Measurements from ENCODE around the gene DNAI4. TPM values are rescaled to one million over a fixed set of nuclear protein-coding genes. Genes with fewer than 3 reads are reported as not detected.
"Not testable (repeated sequence)": the region's sequence is repeated elsewhere in the genome, so short reads cannot be mapped to it uniquely, and the experiment has no call there.

The DNAI4 gene
- total RNA-seq, 1 donor from 2014 or later = 1.3 TPM

DNA sequence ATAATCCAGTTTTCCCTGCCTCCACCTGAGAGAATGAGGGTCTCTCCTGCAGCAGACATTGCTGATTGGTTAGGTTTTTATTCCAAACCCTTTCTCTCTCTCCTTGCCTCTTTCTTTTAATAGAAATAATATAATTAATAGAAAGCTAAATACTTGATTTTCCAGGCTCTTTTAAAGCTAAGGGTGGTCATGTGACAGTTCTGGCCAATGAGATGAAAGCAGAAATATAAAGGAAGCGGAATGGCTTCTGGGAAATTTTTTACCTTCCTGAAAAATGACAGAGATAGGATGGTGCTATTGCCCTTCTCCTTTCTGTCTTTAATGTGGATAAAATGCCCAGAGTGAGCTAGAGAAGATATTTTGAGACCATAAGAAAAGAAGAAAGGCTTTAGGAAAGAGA is 35.6 kb downstream of the DNAI4 start:
- H3K4me3 ChIP-seq (ENCODE audit: low read depth, low read length) = no peak overlapping the region
- TF ChIP-seq CTCF (IDR thresholded peaks at IDR 0.05; ENCODE audit: insufficient read depth, low read length, severe bottlenecking) = no peak
- H3K36me3 ChIP-seq (ENCODE audit: control insufficient read depth, insufficient read depth, low read length) = no peaks in the 10 kb centered on the region
- no peaks in the 10 kb centered on the region for H3K27me3 ChIP-seq (ENCODE audit: control insufficient read depth, insufficient read depth, low read length)
- FAIRE-seq (no peak), DNase-seq (ENCODE audit: low read depth) (no peak)

- no peak for TF ChIP-seq CTCF (IDR thresholded peaks at IDR 0.05; ENCODE audit: insufficient read depth, low read length, severe bottlenecking)
- FAIRE-seq (no peak), DNase-seq (ENCODE audit: low read depth) (no peak)
- Histone ChIP-seq H3K36me3 (ENCODE audit: control insufficient read depth, insufficient read depth, low read length) (no peaks in the 10 kb centered on the region), H3K4me3 (ENCODE audit: low read depth, low read length) (no peak overlapping the region), H3K27me3 (ENCODE audit: control insufficient read depth, insufficient read depth, low read length) (no peaks in the 10 kb centered on the region)
Measured at GRCh38 chr1:66876664-66877063, 48.0 kb downstream of the DNAI4 start.

DNA sequence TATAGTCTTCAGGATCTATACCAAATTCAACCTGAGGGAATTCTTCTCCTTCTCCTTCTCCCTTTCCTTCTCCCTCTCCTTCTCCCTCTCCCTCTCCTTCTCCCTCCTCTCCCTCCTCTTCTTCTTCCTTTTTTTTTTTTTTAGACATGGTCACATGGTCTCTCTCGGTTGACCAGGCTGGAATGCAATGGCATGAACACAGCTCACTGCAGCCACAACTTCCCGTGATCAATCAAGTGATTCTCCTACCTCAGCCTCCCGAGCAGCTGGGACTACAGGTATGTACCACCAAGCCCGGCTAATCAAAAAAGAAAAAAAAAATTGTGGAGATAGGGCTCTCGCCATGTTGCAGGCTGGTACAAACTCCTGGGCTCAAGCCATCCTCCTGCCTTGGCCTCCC is 51.5 kb downstream of the DNAI4 start:
- H3K4me3 ChIP-seq (ENCODE audit: low read depth, low read length) = no peak overlapping the region
- no peaks in the 10 kb centered on the region for H3K36me3 ChIP-seq (ENCODE audit: control insufficient read depth, insufficient read depth, low read length)
- FAIRE-seq (no peak), DNase-seq (ENCODE audit: low read depth) (no peak)
- no peak for TF ChIP-seq CTCF (IDR thresholded peaks at IDR 0.05; ENCODE audit: insufficient read depth, low read length, severe bottlenecking)
- H3K27me3 ChIP-seq (ENCODE audit: control insufficient read depth, insufficient read depth, low read length) = no peaks in the 10 kb centered on the region

GRCh38 chr1:66872024-66872423 is 52.6 kb downstream of the DNAI4 start:
- FAIRE-seq; H3K27me3 ChIP-seq (ENCODE audit: control insufficient read depth, insufficient read depth, low read length); H3K36me3 ChIP-seq (ENCODE audit: control insufficient read depth, insufficient read depth, low read length); DNase-seq (ENCODE audit: low read depth); H3K4me3 ChIP-seq (ENCODE audit: low read depth, low read length): not testable (repeated sequence)

GRCh38 chr1:66867501-66867900 is 57.2 kb downstream of the DNAI4 start:
- no peak for TF ChIP-seq CTCF (IDR thresholded peaks at IDR 0.05; ENCODE audit: insufficient read depth, low read length, severe bottlenecking)
- no peaks in the 10 kb centered on the region for H3K36me3 ChIP-seq (ENCODE audit: control insufficient read depth, insufficient read depth, low read length)
- FAIRE-seq (no peak), DNase-seq (ENCODE audit: low read depth) (no peak)
- H3K27me3 ChIP-seq (ENCODE audit: control insufficient read depth, insufficient read depth, low read length) = no peaks in the 10 kb centered on the region
- no peak overlapping the region for H3K4me3 ChIP-seq (ENCODE audit: low read depth, low read length)

GRCh38 chr1:66860529-66860928 is 64.1 kb downstream of the DNAI4 start:
- Histone ChIP-seq H3K36me3 (ENCODE audit: control insufficient read depth, insufficient read depth, low read length) (no peaks in the 10 kb centered on the region), H3K27me3 (ENCODE audit: control insufficient read depth, insufficient read depth, low read length) (no peaks in the 10 kb centered on the region), H3K4me3 (ENCODE audit: low read depth, low read length) (no peak overlapping the region)
- FAIRE-seq = no peak
- no peak for TF ChIP-seq CTCF (IDR thresholded peaks at IDR 0.05; ENCODE audit: insufficient read depth, low read length, severe bottlenecking)
- no peak for DNase-seq (ENCODE audit: low read depth)

Data from bronchial epithelial cell (primary cell).